Transverse colon (tissue), 4 donors: ENCODE results near the gene SLC26A8.

Experiments used
- CTCF ChIP-seq, 5 experiments: fragments of 200-600 bp in 3 of 5; fragments of 450-650 bp in 2 of 5; sonication (generic) in 3 of 5; IDR thresholded peaks; 1 replicate in 2 of 5; 2 replicates in 3 of 5; pipeline ENCODE4 v1.5.1; 2016 to 2017; ENCODE audit warnings: antibody characterized with exemption in 5 of 5, inconsistent platforms in 3 of 5, mild to moderate bottlenecking in 2 of 5, moderate library complexity in 1 of 5
- EP300 ChIP-seq: sonication (generic); formaldehyde crosslinking; IDR thresholded peaks from one replicate; pipeline ENCODE4 v1.6.1; 2017; ENCODE audit warnings: antibody characterized with exemption, low read depth
- POLR2A ChIP-seq: fragments of 450-650 bp; IDR thresholded peaks from one replicate; pipeline ENCODE4 v1.6.1; 2016; ENCODE audit warnings: antibody characterized with exemption, mild to moderate bottlenecking, moderate library complexity
- POLR2AphosphoS5 ChIP-seq, 3 donors: sonication (generic); formaldehyde crosslinking; IDR thresholded peaks; one replicate each; pipeline ENCODE4 v1.6.1; 2016; ENCODE audit warnings: antibody characterized with exemption in 3 of 3

- TF ChIP-seq CTCF (IDR thresholded peaks at IDR 0.05) (no peak), POLR2A (no peak), EP300 (no peak), POLR2AphosphoS5 (IDR thresholded peaks at IDR 0.05) (no peak)
These were observed 69.4 kb downstream of the SLC26A8 start for GRCh38 chr6:35955071-35955470.
